ENCODE measurements around the gene OBSL1. TPM values are rescaled to one million over a fixed set of nuclear protein-coding genes. Genes with fewer than 3 reads are reported as not detected.
A peak's percentile ranks its signal among the peaks of the same experiment; 100 is the strongest.

The OBSL1 gene
- total and polyA plus RNA-seq, 2 of the 4 experiments (the other 2 are of a cell fraction): 21.5 to 51.2 TPM

GRCh38 chr2:219538956-219539788 is 32.2 kb downstream of the OBSL1 start (continued):
- TF ChIP-seq RCOR1 (IDR thresholded peaks at IDR 0.05; ENCODE audit: insufficient replicate concordance, low read length): no peak

DNA sequence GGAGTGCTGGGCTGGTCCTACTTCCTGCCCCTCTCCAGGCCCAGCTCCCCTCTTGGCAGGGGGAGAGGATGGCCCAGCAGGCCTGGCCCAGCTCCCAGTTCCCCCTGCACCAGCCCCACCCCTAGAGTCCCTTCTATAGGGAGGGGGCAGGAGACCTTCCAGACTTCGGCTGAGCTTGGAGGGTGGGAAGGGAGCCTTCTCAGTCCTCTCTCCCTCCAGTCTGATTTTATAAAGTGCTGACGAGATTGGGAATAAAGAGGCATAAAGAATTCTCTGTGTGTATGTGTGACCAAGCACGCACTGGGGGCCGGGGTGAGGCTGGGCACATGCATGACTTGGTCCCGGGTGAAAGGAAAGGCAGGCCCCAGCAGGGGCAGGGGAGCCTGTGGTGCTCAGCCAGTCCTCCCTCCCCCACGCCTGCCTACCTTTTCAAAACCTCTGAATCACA is 32.8 kb downstream of the OBSL1 start:
- peaks cover 24% of the 10 kb centered on the region for H3K4me1 ChIP-seq (ENCODE audit: control insufficient read depth, insufficient read depth, low read length)
- ChIA-PET CTCF (interaction anchor here (0.6 kb wide), 1 partner anchor 9 kb away, joined by 3 read pairs; no protein-coding TSS in a partner anchor), POLR2A (ENCODE audit: unreplicated experiment) (no interaction called here)
- H3K18ac ChIP-seq (ENCODE audit: low read depth, low read length): no peak overlapping the region; the same call in 1 of the 2 replicates
- H4K8ac ChIP-seq (ENCODE audit: low read depth in 2 of 2, low read length in 2 of 2): no peak overlapping the region; a peak in 1 of 4 replicates
- in situ Hi-C loops (cut with MboI; ENCODE audit: low sequenced_read_pairs) (no loop called here), intact Hi-C loops (cut with micrococcal nuclease) (no loop called here), dilution Hi-C loops (cut with HindIII; ENCODE audit: low sequenced_read_pairs, unreplicated experiment) (no loop called here)
- no peak overlapping the region for H2AK5ac ChIP-seq (ENCODE audit: low read depth, low read length)
- peak; percentile 25 for DNase-seq
- H4K91ac ChIP-seq (ENCODE audit: insufficient read depth, low read depth, low read length): peak overlapping the region; percentile 4; the same call in 1 of the 2 replicates
- ATAC-seq (ENCODE audit: low read depth): peak; percentile 3
- peaks cover under 1% of the 10 kb centered on the region; the same call in 1 of the 2 replicates for H3K27me3 ChIP-seq (ENCODE audit: control insufficient read depth, insufficient read depth, low read length)
- no peak overlapping the region for H3K14ac ChIP-seq (replicated peaks; ENCODE audit: low read depth, low read length)
- H3K36me3 ChIP-seq (ENCODE audit: control insufficient read depth, insufficient read depth, low read length): peaks cover 26% of the 10 kb centered on the region
- H3K23ac ChIP-seq (ENCODE audit: low read depth, low read length): no peak overlapping the region
- H3K9me3 ChIP-seq (ENCODE audit: control insufficient read depth, insufficient read depth, low read length): no peaks in the 10 kb centered on the region
- no peak overlapping the region for H2BK20ac ChIP-seq (ENCODE audit: low read depth, low read length)
- no peak overlapping the region for H4K5ac ChIP-seq (ENCODE audit: low read depth, low read length)
- H4K20me1 ChIP-seq (ENCODE audit: insufficient read depth, low read length): peaks cover 28% of the 10 kb centered on the region
- no peak overlapping the region for H3K56ac ChIP-seq (ENCODE audit: extremely low read depth, insufficient read depth, low read length)
- H3K27ac ChIP-seq (ENCODE audit: insufficient read depth, low read length): peak overlapping the region; percentile 22; the same call in 1 of the 2 replicates
- TF ChIP-seq MAZ (IDR thresholded peaks at IDR 0.05; ENCODE audit: borderline replicate concordance, low read depth, low read length) (no peak), MAFK (IDR thresholded peaks at IDR 0.05; ENCODE audit: low read depth, low read length) (no peak), USF2 (IDR thresholded peaks at IDR 0.05; ENCODE audit: low read depth, low read length) (no peak), MXI1 (IDR thresholded peaks at IDR 0.05; ENCODE audit: borderline replicate concordance, low read depth, low read length) (no peak), RCOR1 (IDR thresholded peaks at IDR 0.05; ENCODE audit: insufficient replicate concordance, low read length) (no peak), CEBPB (IDR thresholded peaks at IDR 0.05; ENCODE audit: low read depth, low read length) (no peak), POLR2A (IDR thresholded peaks at IDR 0.05; ENCODE audit: low read depth, low read length) (no peak), CHD1 (IDR thresholded peaks at IDR 0.05; ENCODE audit: low read depth, low read length) (no peak), RFX5 (IDR thresholded peaks at IDR 0.05; ENCODE audit: low read depth, low read length) (no peak), BHLHE40 (IDR thresholded peaks at IDR 0.05; ENCODE audit: low read depth, low read length) (no peak), FOS (IDR thresholded peaks at IDR 0.05; ENCODE audit: low read depth, low read length) (no peak)
- TF ChIP-seq, protein P1, sequence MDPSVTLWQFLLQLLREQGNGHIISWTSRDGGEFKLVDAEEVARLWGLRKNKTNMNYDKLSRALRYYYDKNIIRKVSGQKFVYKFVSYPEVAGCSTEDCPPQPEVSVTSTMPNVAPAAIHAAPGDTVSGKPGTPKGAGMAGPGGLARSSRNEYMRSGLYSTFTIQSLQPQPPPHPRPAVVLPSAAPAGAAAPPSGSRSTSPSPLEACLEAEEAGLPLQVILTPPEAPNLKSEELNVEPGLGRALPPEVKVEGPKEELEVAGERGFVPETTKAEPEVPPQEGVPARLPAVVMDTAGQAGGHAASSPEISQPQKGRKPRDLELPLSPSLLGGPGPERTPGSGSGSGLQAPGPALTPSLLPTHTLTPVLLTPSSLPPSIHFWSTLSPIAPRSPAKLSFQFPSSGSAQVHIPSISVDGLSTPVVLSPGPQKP (IDR thresholded peaks at IDR 0.05; ENCODE audit: borderline replicate concordance, low read depth, low read length): no peak
- 0 out of 2 replicates have a peak, but pooled peaks cover 2% of the 10 kb centered on the region for H3K9me1 ChIP-seq (ENCODE audit: insufficient read depth, low read length)
- H3K4ac ChIP-seq (ENCODE audit: low read depth, low read length): no peak overlapping the region
- H3K4me2 ChIP-seq (ENCODE audit: low read depth, low read length): no peak overlapping the region
- peaks cover 6 to 38% of the 10 kb centered on the region in 2 experiments; a peak in 3 of 4 replicates for H3K79me1 ChIP-seq (ENCODE audit: low read depth in 1 of 2, low read length in 2 of 2)
- H3K9ac ChIP-seq (ENCODE audit: low read depth, low read length): peak overlapping the region; percentile 0; the same call in 1 of the 2 replicates
- no TSS peak for BruUV-seq (replicated peaks)
- H2BK15ac ChIP-seq (ENCODE audit: low read depth, low read length): no peak overlapping the region
- no peak overlapping the region for H2BK5ac ChIP-seq (ENCODE audit: low read depth, low read length, poor library complexity, severe bottlenecking)
- no peak overlapping the region for H2BK120ac ChIP-seq (ENCODE audit: low read depth, low read length)
- no CpG with 5 or more reads among the region's 6 CpGs for WGBS, 2 experiments (ENCODE audit: extremely low coverage in 2 of 2, insufficient read length in 1 of 2)
- no peak overlapping the region for H3K4me3 ChIP-seq (ENCODE audit: insufficient read depth, low read depth, low read length)
- peak overlapping the region; percentile 89 for H2AK9ac ChIP-seq (replicated peaks; ENCODE audit: low read depth, low read length, poor library complexity)
- no peak overlapping the region for H2AFZ ChIP-seq (replicated peaks; ENCODE audit: low read length, poor library complexity)
